IMR-90 (cell line): ENCODE results near the gene TRIM32. TPM values are rescaled to one million over a fixed set of nuclear protein-coding genes. Genes with fewer than 3 reads are reported as not detected.

Experiments
- ATAC-seq: fragments of 200-7000 bp; cut with Tn5 transposase; 2 replicates; pipeline ENCODE4 v1.9.1; 2020; ENCODE audit warnings: low read depth, mild to moderate bottlenecking, moderate library complexity
- BruUV-seq: library from RNA; stranded (reverse); fragments of 400-500 nt; replicated peaks from 2 replicates; lab custom pipeline; 2021; lab: Mats Ljungman, UMichigan
- CTCF ChIA-PET: fragments of 300-600 bp; formaldehyde crosslinking; extraction: SDS; loops from one replicate; lab custom pipeline; 2021; ENCODE audit warnings: antibody characterized with exemption; lab: Yijun Ruan, JAX
- POLR2A ChIA-PET: fragments of 300-600 bp; sonication (Branson Sonifier 250); formaldehyde crosslinking; loops from one replicate; lab custom pipeline; 2022; ENCODE audit warnings: antibody characterized with exemption; ENCODE audit not compliant: unreplicated experiment; lab: Charles Lee
- DNase-seq: peaks from one replicate; pipeline ENCODE4 v3.0.0; 2013
- H2AFZ ChIP-seq: replicated peaks from 2 replicates; pipeline ENCODE3; 2013; ENCODE audit warnings: low read length, mild to moderate bottlenecking; ENCODE audit not compliant: poor library complexity
- H2AK5ac ChIP-seq: 2 replicates; pipeline ENCODE4 v1.6.1; 2013; ENCODE audit warnings: low read depth, low read length, inconsistent platforms
- H2AK9ac ChIP-seq: replicated peaks from 2 replicates; pipeline ENCODE3; 2013; ENCODE audit warnings: mild to moderate bottlenecking, low read depth, low read length, moderate library complexity; ENCODE audit not compliant: poor library complexity
- H2BK120ac ChIP-seq: 2 replicates; pipeline ENCODE4 v1.6.1; 2013; ENCODE audit warnings: low read depth, low read length, inconsistent platforms
- H2BK15ac ChIP-seq: 3 replicates; pipeline ENCODE4 v1.6.1; 2013; ENCODE audit warnings: low read depth, low read length, inconsistent platforms
- H2BK20ac ChIP-seq: 2 replicates; pipeline ENCODE4 v1.6.1; 2013; ENCODE audit warnings: low read depth, mild to moderate bottlenecking, inconsistent platforms, low read length, moderate library complexity
- H2BK5ac ChIP-seq: 2 replicates; pipeline ENCODE4 v1.6.1; 2013; ENCODE audit warnings: mild to moderate bottlenecking, low read depth, low read length, inconsistent platforms; ENCODE audit not compliant: poor library complexity, severe bottlenecking
- H3K14ac ChIP-seq: replicated peaks from 2 replicates; pipeline ENCODE4 v1.6.1; 2013; ENCODE audit warnings: low read depth, low read length, inconsistent platforms
- H3K18ac ChIP-seq: 2 replicates; pipeline ENCODE4 v1.6.1; 2013; ENCODE audit warnings: low read depth, low read length, control low read depth
- H3K23ac ChIP-seq: 2 replicates; pipeline ENCODE4 v1.6.1; 2013; ENCODE audit warnings: low read depth, low read length, inconsistent platforms
- H3K27ac ChIP-seq: 2 replicates; pipeline ENCODE4 v1.5.1; 2013; ENCODE audit warnings: mild to moderate bottlenecking, control low read depth, low read length; ENCODE audit not compliant: insufficient read depth
- H3K27me3 ChIP-seq: 2 replicates; pipeline ENCODE4 v1.6.1; 2013; ENCODE audit warnings: low read length; ENCODE audit not compliant: control insufficient read depth, insufficient read depth
- H3K36me3 ChIP-seq: 2 replicates; pipeline ENCODE4 v1.6.1; 2013; ENCODE audit warnings: low read length, mixed read lengths; ENCODE audit not compliant: control insufficient read depth, insufficient read depth
- H3K4ac ChIP-seq: 2 replicates; pipeline ENCODE4 v1.6.1; 2013; ENCODE audit warnings: low read depth, low read length, inconsistent platforms
- H3K4me1 ChIP-seq: 2 replicates; pipeline ENCODE4 v1.6.1; 2013; ENCODE audit warnings: low read length, mixed read lengths; ENCODE audit not compliant: control insufficient read depth, insufficient read depth
- H3K4me2 ChIP-seq: 2 replicates; pipeline ENCODE4 v1.6.1; 2013; ENCODE audit warnings: low read depth, mild to moderate bottlenecking, control low read depth, low read length, moderate library complexity
- H3K4me3 ChIP-seq: 2 replicates; pipeline ENCODE4 v1.5.1; 2013; ENCODE audit warnings: low read depth, mild to moderate bottlenecking, control low read depth, low read length, moderate library complexity; ENCODE audit not compliant: insufficient read depth
- H3K56ac ChIP-seq: 2 replicates; pipeline ENCODE4 v1.6.1; 2013; ENCODE audit warnings: low read length, inconsistent platforms; ENCODE audit not compliant: insufficient read depth; ENCODE audit errors: extremely low read depth
- H3K79me1 ChIP-seq, 2 experiments: 2 replicates each; pipeline ENCODE4 v1.6.1; 2013; ENCODE audit warnings: low read length in 2 of 2, inconsistent platforms in 1 of 2, low read depth in 1 of 2
- H3K9ac ChIP-seq: 2 replicates; pipeline ENCODE4 v1.6.1; 2013; ENCODE audit warnings: low read depth, low read length, control low read depth
- H3K9me1 ChIP-seq: 2 replicates; pipeline ENCODE4 v1.6.1; 2013; ENCODE audit warnings: low read length, inconsistent platforms; ENCODE audit not compliant: insufficient read depth
- H3K9me3 ChIP-seq: 2 replicates; pipeline ENCODE4 v1.6.1; 2013; ENCODE audit warnings: low read length; ENCODE audit not compliant: control insufficient read depth, insufficient read depth
- H4K20me1 ChIP-seq: 2 replicates; pipeline ENCODE4 v1.6.1; 2013; ENCODE audit warnings: low read length, inconsistent platforms; ENCODE audit not compliant: insufficient read depth
- H4K5ac ChIP-seq: 2 replicates; pipeline ENCODE4 v1.6.1; 2013; ENCODE audit warnings: mild to moderate bottlenecking, low read depth, low read length, control low read depth
- H4K8ac ChIP-seq, 2 experiments: 2 replicates each; pipeline ENCODE4 v1.6.1; 2013; ENCODE audit warnings: low read depth in 2 of 2, low read length in 2 of 2, control low read depth in 1 of 2, inconsistent platforms in 1 of 2
- H4K91ac ChIP-seq: 2 replicates; pipeline ENCODE4 v1.6.1; 2013; ENCODE audit warnings: low read depth, low read length, inconsistent platforms; ENCODE audit not compliant: insufficient read depth
- BHLHE40 ChIP-seq: fragments of 150-350 bp; IDR thresholded peaks from 2 replicates; pipeline ENCODE4 v1.6.1; 2016; ENCODE audit warnings: mild to moderate bottlenecking, low read depth, low read length
- CEBPB ChIP-seq: IDR thresholded peaks from 2 replicates; pipeline ENCODE4 v1.6.1; 2012; ENCODE audit warnings: low read depth, low read length, improper control_type of control experiment
- MAFK ChIP-seq: IDR thresholded peaks from 2 replicates; pipeline ENCODE4 v1.6.1; 2012; ENCODE audit warnings: low read depth, low read length, improper control_type of control experiment
- MAZ ChIP-seq: IDR thresholded peaks from 2 replicates; pipeline ENCODE4 v1.6.1; 2012; ENCODE audit warnings: low read depth, mild to moderate bottlenecking, low read length, improper control_type of control experiment, moderate library complexity, borderline replicate concordance
- MXI1 ChIP-seq: IDR thresholded peaks from 2 replicates; pipeline ENCODE4 v1.6.1; 2012; ENCODE audit warnings: low read depth, mild to moderate bottlenecking, low read length, moderate library complexity, borderline replicate concordance
- NFE2L2 ChIP-seq: fragments of 150-350 bp; IDR thresholded peaks from 2 replicates; pipeline ENCODE4 v1.6.1; 2016; ENCODE audit warnings: low read depth, mild to moderate bottlenecking, low read length
- RFX5 ChIP-seq: IDR thresholded peaks from 2 replicates; pipeline ENCODE4 v1.8.0; 2012; ENCODE audit warnings: low read depth, mild to moderate bottlenecking, low read length, moderate library complexity
- WGBS, 2 experiments: methylation state at CpG; one replicate each; pipeline versions ENCODE4 v1.1.5 to v1.1.7; 2013; ENCODE audit warnings: missing lambda C conversion rate in 2 of 2; ENCODE audit not compliant: insufficient read length in 1 of 2; ENCODE audit errors: extremely low coverage in 2 of 2; 5-methylcytosine and 5-hydroxymethylcytosine counted together
- dilution Hi-C: fragments of 300-500 bp; cut with HindIII; formaldehyde crosslinking; loops from one replicate; pipeline ENCODE4 v1.14.3; 2018; ENCODE audit warnings: low sequenced_read_pairs; ENCODE audit not compliant: unreplicated experiment
- in situ Hi-C: fragments of 300-500 bp; cut with MboI; formaldehyde crosslinking; loops from 3 replicates; pipeline ENCODE4 v1.14.3; 2019; ENCODE audit warnings: low sequenced_read_pairs, inconsistent platforms, mixed read lengths
- intact Hi-C: fragments of 100-400 bp; cut with micrococcal nuclease; formaldehyde crosslinking; loops from 2 replicates; pipeline ENCODE4 v1.10.0; 2022
- polyA plus RNA-seq, 3 experiments: library from polyadenylated mRNA; depleted of rRNA; stranded (reverse); fragments of >200 nt; gene quantifications; 2 replicates each; pipeline ENCODE4 v1.2.3, GENCODE V29; 2012; ENCODE audit warnings: low replicate concordance in 1 of 3
- total RNA-seq: library from RNA; depleted of rRNA; stranded (reverse); fragments of >200 nt; gene quantifications from 2 replicates; pipeline ENCODE4 v1.2.3, GENCODE V29; 2012
- TF ChIP-seq, protein P1 (sequence below): conservative IDR thresholded peaks from 2 replicates; pipeline ENCODE4 v1.5.1; 2012; ENCODE audit warnings: mild to moderate bottlenecking, low read depth, low read length, improper control_type of control experiment

Gene TRIM32
- total and polyA plus RNA-seq, 2 of the 4 experiments (the other 2 are of a cell fraction): 12.8 to 31.0 TPM

DNA sequence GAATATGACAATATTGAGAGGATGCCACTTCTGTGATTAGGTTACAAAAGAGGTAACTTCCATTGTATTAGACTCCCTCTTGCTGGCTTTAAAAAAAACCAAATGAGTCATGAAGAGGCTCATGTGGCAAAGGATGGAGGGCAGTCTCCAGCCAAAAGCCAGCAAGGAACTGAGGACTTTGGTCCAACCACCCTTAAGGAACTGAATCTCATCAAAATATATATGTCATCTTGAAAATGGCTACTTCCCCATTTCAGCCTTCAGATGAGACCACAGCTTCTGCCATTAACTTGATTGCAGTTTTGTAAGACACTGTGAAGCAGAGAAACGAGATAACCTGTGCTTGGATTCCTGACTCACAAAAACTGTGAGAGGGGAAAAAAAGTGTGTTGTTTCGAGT lies 15.5 kb upstream of the TRIM32 start:
- ATAC-seq (no peak), DNase-seq (no peak)
- Histone ChIP-seq H3K9me1 (no peaks in the 10 kb centered on the region), H3K4ac (no peak overlapping the region), H3K27ac (no peak overlapping the region), H4K5ac (no peak overlapping the region), H2BK120ac (no peak overlapping the region), H3K23ac (no peak overlapping the region), H3K9ac (no peak overlapping the region), H3K27me3 (no peaks in the 10 kb centered on the region), H4K20me1 (no peaks in the 10 kb centered on the region), H4K8ac (no peak overlapping the region), H2AK9ac (no peak overlapping the region), H3K56ac (no peak overlapping the region), H3K79me1 (no peaks in the 10 kb centered on the region; a peak in 1 of 4 replicates), H3K14ac (no peak overlapping the region), H3K4me1 (no peaks in the 10 kb centered on the region), H3K4me3 (no peak overlapping the region), H2BK5ac (no peak overlapping the region), H3K4me2 (no peak overlapping the region), H2BK20ac (no peak overlapping the region), H2BK15ac (no peak overlapping the region), H3K18ac (no peak overlapping the region), H2AK5ac (no peak overlapping the region), H2AFZ (no peak overlapping the region), H3K9me3 (peaks cover 11% of the 10 kb centered on the region), H4K91ac (no peak overlapping the region), H3K36me3 (no peaks in the 10 kb centered on the region)
- intact Hi-C loops (no loop called here), dilution Hi-C loops (no loop called here), in situ Hi-C loops (no loop called here)
- CTCF ChIA-PET: interaction anchor here (0.9 kb wide), 1 partner anchor 10 kb away, joined by 3 read pairs; no protein-coding TSS in a partner anchor
- WGBS, 2 experiments: no CpG with 5 or more reads among the region's 2 CpGs
- POLR2A ChIA-PET: no interaction called here
- TF ChIP-seq RFX5: no peak
- TF ChIP-seq CEBPB: no peak
- no peak for TF ChIP-seq MXI1
- TF ChIP-seq BHLHE40: no peak
- TF ChIP-seq, protein P1, sequence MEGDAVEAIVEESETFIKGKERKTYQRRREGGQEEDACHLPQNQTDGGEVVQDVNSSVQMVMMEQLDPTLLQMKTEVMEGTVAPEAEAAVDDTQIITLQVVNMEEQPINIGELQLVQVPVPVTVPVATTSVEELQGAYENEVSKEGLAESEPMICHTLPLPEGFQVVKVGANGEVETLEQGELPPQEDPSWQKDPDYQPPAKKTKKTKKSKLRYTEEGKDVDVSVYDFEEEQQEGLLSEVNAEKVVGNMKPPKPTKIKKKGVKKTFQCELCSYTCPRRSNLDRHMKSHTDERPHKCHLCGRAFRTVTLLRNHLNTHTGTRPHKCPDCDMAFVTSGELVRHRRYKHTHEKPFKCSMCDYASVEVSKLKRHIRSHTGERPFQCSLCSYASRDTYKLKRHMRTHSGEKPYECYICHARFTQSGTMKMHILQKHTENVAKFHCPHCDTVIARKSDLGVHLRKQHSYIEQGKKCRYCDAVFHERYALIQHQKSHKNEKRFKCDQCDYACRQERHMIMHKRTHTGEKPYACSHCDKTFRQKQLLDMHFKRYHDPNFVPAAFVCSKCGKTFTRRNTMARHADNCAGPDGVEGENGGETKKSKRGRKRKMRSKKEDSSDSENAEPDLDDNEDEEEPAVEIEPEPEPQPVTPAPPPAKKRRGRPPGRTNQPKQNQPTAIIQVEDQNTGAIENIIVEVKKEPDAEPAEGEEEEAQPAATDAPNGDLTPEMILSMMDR: no peak
- no peak for TF ChIP-seq MAFK
- no peak for TF ChIP-seq MAZ
- no peak for TF ChIP-seq NFE2L2
- BruUV-seq: no TSS peak
